ENCODE data around the gene PGC. TPM values are rescaled to one million over a fixed set of nuclear protein-coding genes. Genes with fewer than 3 reads are reported as not detected.
A peak's percentile ranks its signal among the peaks of the same experiment; 100 is the strongest.

The PGC gene
- total and polyA plus RNA-seq, 7 donors, result 0.07 to 12.6 (median 9.2) TPM; not detected in 4

DNA sequence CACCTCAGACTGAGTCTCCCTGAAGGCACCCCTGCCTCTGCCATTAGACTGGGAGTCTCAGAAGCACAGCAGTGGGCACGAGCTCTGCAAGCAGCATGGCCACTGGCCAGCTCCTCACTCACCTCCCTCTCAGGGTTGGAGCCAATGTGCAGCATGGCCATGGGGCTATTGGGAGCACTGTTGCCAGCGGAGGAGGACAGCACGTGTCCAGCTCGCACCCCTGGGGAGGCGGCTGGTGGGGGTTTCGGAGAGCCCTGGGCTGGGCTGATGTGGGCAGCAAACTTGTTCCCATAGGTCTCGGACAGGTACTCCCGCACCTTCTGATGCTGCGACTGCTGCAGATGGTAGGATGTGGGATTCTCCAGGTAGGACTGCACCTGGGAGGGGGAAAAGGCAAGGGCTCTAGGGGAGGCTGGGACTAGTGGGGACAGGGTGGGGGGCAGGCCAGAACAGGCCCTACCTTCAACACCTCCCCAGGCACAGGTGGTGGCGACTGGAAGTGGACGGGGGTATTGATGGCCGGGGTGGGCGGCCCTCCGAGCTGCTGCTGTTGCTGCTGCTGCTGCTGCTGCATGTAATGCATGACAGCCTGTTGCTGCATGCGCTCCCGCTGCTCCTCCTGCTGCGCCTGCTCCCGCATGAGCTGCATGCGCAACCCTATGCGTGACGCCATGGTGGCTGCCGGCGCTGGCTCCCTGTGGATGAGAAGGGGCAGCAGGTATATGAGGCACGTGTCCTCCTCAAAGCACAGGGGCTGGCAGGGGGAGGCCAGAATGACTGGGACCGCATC, 56.5 kb downstream of the PGC start:
- intact Hi-C loops (cut with DNase I), result no loop called here
- H3K27ac ChIP-seq, result no peak overlapping the region
- H3K4me1 ChIP-seq, result peaks cover 0 to 26% (median 11%) of the 10 kb centered on the region in 4 donors
- no peaks in the 10 kb centered on the region for H3K9me3 ChIP-seq
- no peak for TF ChIP-seq EP300 (IDR thresholded peaks at IDR 0.05)
- TF ChIP-seq CTCF (IDR thresholded peaks at IDR 0.05), result no peak
- TF ChIP-seq POLR2A (IDR thresholded peaks at IDR 0.05), result no peak
- no peak for TF ChIP-seq POLR2AphosphoS5 (IDR thresholded peaks at IDR 0.05)
- H3K27me3 ChIP-seq, result no peaks in the 10 kb centered on the region
- DNase-seq, result peak; percentile 58
- peaks cover 11 to 48% (median 26%) of the 10 kb centered on the region in 4 donors for H3K36me3 ChIP-seq
- H3K4me3 ChIP-seq, result no peak overlapping the region
- 96 to 97% methylated on average over 25 of the region's 25 CpGs for WGBS, 2 donors

- intact Hi-C loops (cut with DNase I), result no loop called here
- H3K4me3 ChIP-seq, result no peak overlapping the region
- TF ChIP-seq POLR2A (IDR thresholded peaks at IDR 0.05), result no peak
- TF ChIP-seq CTCF (IDR thresholded peaks at IDR 0.05), result no peak
- TF ChIP-seq POLR2AphosphoS5 (IDR thresholded peaks at IDR 0.05), result no peak
- TF ChIP-seq EP300 (IDR thresholded peaks at IDR 0.05), result no peak
- WGBS, 2 donors, result 79 to 81% methylated on average over 9 of the region's 9 CpGs
- H3K27ac ChIP-seq, result no peak overlapping the region
- H3K27me3 ChIP-seq, result no peaks in the 10 kb centered on the region
- DNase-seq, result peak; percentile 41
- H3K4me1 ChIP-seq, result peaks cover 0 to 26% (median 11%) of the 10 kb centered on the region in 4 donors
- H3K36me3 ChIP-seq, result peaks cover 11 to 62% (median 36%) of the 10 kb centered on the region in 4 donors
- H3K9me3 ChIP-seq, result no peaks in the 10 kb centered on the region
Observed at GRCh38 chr6:41689171-41690008, 57.8 kb downstream of the PGC start.

DNA sequence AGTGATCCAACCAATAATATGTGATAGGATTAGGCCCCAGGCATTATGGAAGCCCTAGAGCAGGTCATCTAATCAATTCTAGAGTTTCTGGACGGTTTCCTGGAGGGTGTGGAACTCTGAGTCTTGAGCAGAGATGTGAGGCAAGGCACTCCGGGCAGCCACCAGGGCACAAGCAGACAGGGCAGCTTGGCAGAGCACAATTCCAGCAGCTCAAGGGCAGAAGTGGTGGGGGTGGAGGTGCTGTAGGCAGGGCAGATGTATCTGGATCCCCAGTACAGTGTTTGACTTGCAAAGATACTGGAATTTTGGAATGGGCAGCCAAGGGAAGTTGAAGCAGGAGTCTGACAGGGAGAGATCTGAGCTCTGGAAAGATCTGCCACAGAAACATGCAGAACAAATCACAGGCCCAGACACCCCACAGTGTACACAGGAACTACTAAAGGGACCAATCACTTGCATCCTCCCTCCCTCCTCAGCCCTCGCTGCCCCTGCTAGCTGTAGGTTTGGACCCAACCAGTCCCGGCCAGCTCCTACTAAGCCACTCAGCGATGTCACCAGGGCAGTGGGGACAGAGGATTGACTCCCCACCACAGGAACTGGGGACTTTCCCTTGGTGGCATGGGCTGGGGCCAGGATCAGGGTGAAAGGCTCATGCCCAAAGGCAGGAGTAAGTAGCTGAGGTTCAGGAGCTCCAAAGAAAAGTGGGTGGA, 58.8 kb downstream of the PGC start:
- H3K4me1 ChIP-seq, result peaks cover 0 to 23% (median 13%) of the 10 kb centered on the region in 4 donors
- H3K36me3 ChIP-seq, result peaks cover 11 to 65% (median 36%) of the 10 kb centered on the region in 4 donors
- no peaks in the 10 kb centered on the region for H3K27me3 ChIP-seq
- no peak overlapping the region for H3K4me3 ChIP-seq
- no peak for DNase-seq
- no peaks in the 10 kb centered on the region for H3K9me3 ChIP-seq
- H3K27ac ChIP-seq, result peak overlapping the region in 1 of 4 donors; percentile 5
- WGBS, 2 donors, result 62 to 82% methylated on average over 5 of the region's 5 CpGs
- intact Hi-C loops (cut with DNase I), result no loop called here
- TF ChIP-seq CTCF (IDR thresholded peaks at IDR 0.05), result no peak
- TF ChIP-seq POLR2AphosphoS5 (IDR thresholded peaks at IDR 0.05), result no peak
- TF ChIP-seq POLR2A (IDR thresholded peaks at IDR 0.05), result no peak
- no peak for TF ChIP-seq EP300 (IDR thresholded peaks at IDR 0.05)

GRCh38 chr6:41687501-41688175, 59.6 kb downstream of the PGC start:
- Histone ChIP-seq H3K9me3 (no peaks in the 10 kb centered on the region), H3K4me1 (peaks cover 0 to 24% (median 18%) of the 10 kb centered on the region in 4 donors), H3K27me3 (no peaks in the 10 kb centered on the region), H3K36me3 (peaks cover 11 to 65% (median 36%) of the 10 kb centered on the region in 4 donors), H3K4me3 (no peak overlapping the region), H3K27ac (peak overlapping the region in 1 of 4 donors; percentile 5)
- no peak for DNase-seq
- TF ChIP-seq POLR2AphosphoS5 (IDR thresholded peaks at IDR 0.05) (no peak), POLR2A (IDR thresholded peaks at IDR 0.05) (no peak), EP300 (IDR thresholded peaks at IDR 0.05) (no peak), CTCF (IDR thresholded peaks at IDR 0.05) (no peak)
- intact Hi-C loops (cut with DNase I), result no loop called here
- 33 to 63% methylated on average over 9 of the region's 9 CpGs for WGBS, 2 donors

Data from sigmoid colon (tissue), 7 donors.